ENCODE measurements around the gene TDRKH. TPM values are rescaled to one million over a fixed set of nuclear protein-coding genes. Genes with fewer than 3 reads are reported as not detected.
A peak's percentile ranks its signal among the peaks of the same experiment; 100 is the strongest.

The TDRKH gene
- polyA plus RNA-seq (2011; rRNA removed) (0.91 and 1.0 TPM in 2 replicates), polyA minus RNA-seq (2011; rRNA and poly(A)+ RNA removed) (0.51 and 1.1 TPM in 2 replicates)

- no peak within 1 kb of the TSS for H3K27ac ChIP-seq (ENCODE audit: low read depth, low read length)
- H3K9me3 ChIP-seq (ENCODE audit: control insufficient read depth, insufficient read depth, low read length) = no peaks in the 10 kb centered on the region
- peak within 1 kb of the TSS; percentile 73 for H3K4me3 ChIP-seq (ENCODE audit: low read depth, low read length)
- TF ChIP-seq, protein P1, sequence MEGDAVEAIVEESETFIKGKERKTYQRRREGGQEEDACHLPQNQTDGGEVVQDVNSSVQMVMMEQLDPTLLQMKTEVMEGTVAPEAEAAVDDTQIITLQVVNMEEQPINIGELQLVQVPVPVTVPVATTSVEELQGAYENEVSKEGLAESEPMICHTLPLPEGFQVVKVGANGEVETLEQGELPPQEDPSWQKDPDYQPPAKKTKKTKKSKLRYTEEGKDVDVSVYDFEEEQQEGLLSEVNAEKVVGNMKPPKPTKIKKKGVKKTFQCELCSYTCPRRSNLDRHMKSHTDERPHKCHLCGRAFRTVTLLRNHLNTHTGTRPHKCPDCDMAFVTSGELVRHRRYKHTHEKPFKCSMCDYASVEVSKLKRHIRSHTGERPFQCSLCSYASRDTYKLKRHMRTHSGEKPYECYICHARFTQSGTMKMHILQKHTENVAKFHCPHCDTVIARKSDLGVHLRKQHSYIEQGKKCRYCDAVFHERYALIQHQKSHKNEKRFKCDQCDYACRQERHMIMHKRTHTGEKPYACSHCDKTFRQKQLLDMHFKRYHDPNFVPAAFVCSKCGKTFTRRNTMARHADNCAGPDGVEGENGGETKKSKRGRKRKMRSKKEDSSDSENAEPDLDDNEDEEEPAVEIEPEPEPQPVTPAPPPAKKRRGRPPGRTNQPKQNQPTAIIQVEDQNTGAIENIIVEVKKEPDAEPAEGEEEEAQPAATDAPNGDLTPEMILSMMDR (IDR thresholded peaks at IDR 0.05; ENCODE audit: low read depth, low read length) = peak; percentile 38
- ChIA-PET POLR2A (no interaction called here), CTCF (interaction anchor here (0.6 to 0.7 kb wide), 2 partner anchors 10 to 56 kb away, joined by 3 read pairs; no protein-coding TSS in a partner anchor)
- peaks cover 15% of the 10 kb centered on the region for H3K27me3 ChIP-seq (ENCODE audit: control insufficient read depth, insufficient read depth, low read length)
- peak; percentile 98 for DNase-seq (ENCODE audit: low read depth, low spot score)
Observed at GRCh38 chr1:151790071-151790939, at the start of gene TDRKH. TDRKH (minus strand) TSS chr1:151790500; CDS start chr1:151783022, 7,478 bp downstream.

DNA sequence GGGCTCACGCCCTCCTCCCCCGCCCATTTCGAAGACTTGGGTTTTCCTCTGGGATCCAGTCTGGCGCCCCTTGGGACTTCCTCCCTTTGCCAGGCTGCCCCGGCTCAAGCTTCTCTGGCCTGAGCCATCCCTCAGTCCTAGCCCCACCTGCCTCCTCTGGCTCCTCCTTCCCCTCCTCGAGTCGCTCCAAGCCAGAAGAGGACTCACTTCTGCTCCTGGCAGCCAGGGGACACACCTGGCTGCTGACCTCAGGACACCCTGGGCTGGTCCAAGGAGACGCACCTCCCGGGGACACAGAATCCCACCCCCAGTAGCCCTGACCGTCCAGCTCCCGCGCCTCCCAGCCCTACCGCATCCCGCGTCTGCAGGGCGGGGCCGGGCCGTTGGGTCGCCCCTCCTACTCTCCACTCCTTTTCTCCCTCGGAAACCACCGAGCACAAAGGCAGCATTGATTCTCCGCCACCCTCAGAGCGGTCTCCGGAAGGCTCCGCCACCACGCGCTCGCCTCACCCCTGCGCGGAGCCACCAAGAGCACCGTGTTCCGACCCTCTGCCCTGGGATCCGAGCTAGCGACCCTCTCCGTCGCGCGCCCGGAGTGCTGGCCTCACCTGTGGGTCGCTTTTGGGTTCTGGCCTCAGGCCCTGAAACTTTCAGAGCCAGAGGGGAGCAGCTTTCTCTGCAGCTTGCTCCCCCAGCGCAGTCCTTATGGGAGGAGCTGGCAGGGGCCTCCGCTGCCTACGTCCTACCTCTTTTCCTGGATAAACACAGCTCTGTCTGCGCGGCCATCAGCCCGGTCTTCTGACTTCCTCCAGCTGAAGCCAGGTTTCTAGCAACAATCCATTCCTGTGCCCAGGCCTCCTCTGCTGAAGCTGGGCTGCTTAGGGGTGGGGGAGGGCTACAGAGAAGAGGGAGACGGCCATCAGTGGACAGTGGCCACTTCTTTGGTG, 49.4 kb upstream of the TDRKH start, which contains the start of gene C2CD4D:
Gene C2CD4D (minus strand): TSS at position 364 of the 947 bp plus-strand sequence. CDS start 831 bp downstream, outside the sequence.
- POLR2A ChIA-PET = no interaction called here
- H3K27me3 ChIP-seq (ENCODE audit: control insufficient read depth, insufficient read depth, low read length) = peaks cover 57% of the 10 kb centered on the region
- H3K4me3 ChIP-seq (ENCODE audit: low read depth, low read length) = no peak within 1 kb of the TSS
- TF ChIP-seq, protein P1 (IDR thresholded peaks at IDR 0.05; ENCODE audit: low read depth, low read length) = no peak
- H3K27ac ChIP-seq (ENCODE audit: low read depth, low read length) = no peak within 1 kb of the TSS
- H3K9me3 ChIP-seq (ENCODE audit: control insufficient read depth, insufficient read depth, low read length) = peaks cover 7% of the 10 kb centered on the region; the same call in 1 of the 2 replicates
- CTCF ChIA-PET = no interaction called here
- no peak for DNase-seq (ENCODE audit: low read depth, low spot score)

GRCh38 chr1:151839082-151839412, 48.7 kb upstream of the TDRKH start:
- Histone ChIP-seq H3K4me3 (ENCODE audit: low read depth, low read length) (no peak overlapping the region), H3K27ac (ENCODE audit: low read depth, low read length) (no peak overlapping the region), H3K27me3 (ENCODE audit: control insufficient read depth, insufficient read depth, low read length) (peaks cover 52% of the 10 kb centered on the region), H3K9me3 (ENCODE audit: control insufficient read depth, insufficient read depth, low read length) (peaks cover 7% of the 10 kb centered on the region; the same call in 1 of the 2 replicates)
- ChIA-PET CTCF (no interaction called here), POLR2A (no interaction called here)
- no peak for DNase-seq (ENCODE audit: low read depth, low spot score)
- TF ChIP-seq, protein P1 (IDR thresholded peaks at IDR 0.05; ENCODE audit: low read depth, low read length) = no peak

- no peak for DNase-seq (ENCODE audit: low read depth, low spot score)
- Histone ChIP-seq H3K9me3 (ENCODE audit: control insufficient read depth, insufficient read depth, low read length) (peaks cover 7% of the 10 kb centered on the region; the same call in 1 of the 2 replicates), H3K4me3 (ENCODE audit: low read depth, low read length) (peak overlapping the region; percentile 17; the same call in 1 of the 2 replicates), H3K27ac (ENCODE audit: low read depth, low read length) (no peak overlapping the region), H3K27me3 (ENCODE audit: control insufficient read depth, insufficient read depth, low read length) (peaks cover 55% of the 10 kb centered on the region)
- CTCF ChIA-PET = no interaction called here
- TF ChIP-seq, protein P1 (IDR thresholded peaks at IDR 0.05; ENCODE audit: low read depth, low read length) = no peak
- POLR2A ChIA-PET = no interaction called here
Observed at GRCh38 chr1:151838222-151839081, 48.2 kb upstream of the TDRKH start.
